Endothelial cell of hepatic sinusoid (primary cell): Measurements from ENCODE around the gene SOCS1.
"Not testable (repeated sequence)": the region's sequence is repeated elsewhere in the genome, so short reads cannot be mapped to it uniquely, and the experiment has no call there.

Experiments used
- in situ Hi-C: cut with HindIII; loops from 2 replicates; pipeline ENCODE4 v1.10.0; 2017; ENCODE audit warnings: low sequenced_read_pairs

SOCS1 gene

GRCh38 chr16:11255737-11256660 lies at the start of gene SOCS1:
TSS of gene SOCS1 (minus strand) at chr16:11256204. CDS start at chr16:11255478, 726 bp downstream.
- in situ Hi-C loops = loop anchor here (25.0 kb wide), 1 partner anchor 294 kb away; no protein-coding TSS in a partner anchor

- in situ Hi-C loops = no loop called here
Observed at GRCh38 chr16:11303405-11304138, 47.6 kb upstream of the SOCS1 start.

GRCh38 chr16:11302977-11303376 lies 47.0 kb upstream of the SOCS1 start:
- in situ Hi-C loops = no loop called here

- in situ Hi-C loops = no loop called here
Observed at GRCh38 chr16:11301645-11302501, 45.9 kb upstream of the SOCS1 start.

GRCh38 chr16:11300560-11300892 lies 44.5 kb upstream of the SOCS1 start:
- in situ Hi-C loops = no loop called here

- in situ Hi-C loops = no loop called here
Observed at GRCh38 chr16:11299865-11300559, 44.0 kb upstream of the SOCS1 start.

- in situ Hi-C loops = not testable (repeated sequence)
Observed at GRCh38 chr16:11298950-11299547, 43.0 kb upstream of the SOCS1 start.

GRCh38 chr16:11298143-11298900 lies 42.3 kb upstream of the SOCS1 start:
- in situ Hi-C loops = no loop called here

GRCh38 chr16:11297492-11298142 lies 41.6 kb upstream of the SOCS1 start:
- in situ Hi-C loops = no loop called here

GRCh38 chr16:11296706-11297491 lies 40.9 kb upstream of the SOCS1 start:
- in situ Hi-C loops = no loop called here

- in situ Hi-C loops = no loop called here
Observed at GRCh38 chr16:11296351-11296705, 40.3 kb upstream of the SOCS1 start.

- in situ Hi-C loops = no loop called here
Observed at GRCh38 chr16:11295672-11296071, 39.7 kb upstream of the SOCS1 start.

- in situ Hi-C loops = no loop called here
Observed at GRCh38 chr16:11292076-11292748, 36.2 kb upstream of the SOCS1 start.

- in situ Hi-C loops = no loop called here
Observed at GRCh38 chr16:11291091-11291703, 35.2 kb upstream of the SOCS1 start.

- in situ Hi-C loops = no loop called here
Observed at GRCh38 chr16:11290102-11290893, 34.3 kb upstream of the SOCS1 start.

GRCh38 chr16:11289696-11290095 lies 33.7 kb upstream of the SOCS1 start:
- in situ Hi-C loops = not testable (repeated sequence)
